GM19193 (cell line): Measurements from ENCODE around the gene SIRPG.

ENCODE experiments used
- POLR2A ChIP-seq: IDR thresholded peaks from 4 replicates; pipeline ENCODE4 v1.6.1; 2011; ENCODE audit not compliant: insufficient read depth, insufficient read length; ENCODE audit errors: extremely low read depth

SIRPG gene

GRCh38 chr20:1627200-1627550, 30.4 kb downstream of the SIRPG start:
- TF ChIP-seq POLR2A = no peak

DNA sequence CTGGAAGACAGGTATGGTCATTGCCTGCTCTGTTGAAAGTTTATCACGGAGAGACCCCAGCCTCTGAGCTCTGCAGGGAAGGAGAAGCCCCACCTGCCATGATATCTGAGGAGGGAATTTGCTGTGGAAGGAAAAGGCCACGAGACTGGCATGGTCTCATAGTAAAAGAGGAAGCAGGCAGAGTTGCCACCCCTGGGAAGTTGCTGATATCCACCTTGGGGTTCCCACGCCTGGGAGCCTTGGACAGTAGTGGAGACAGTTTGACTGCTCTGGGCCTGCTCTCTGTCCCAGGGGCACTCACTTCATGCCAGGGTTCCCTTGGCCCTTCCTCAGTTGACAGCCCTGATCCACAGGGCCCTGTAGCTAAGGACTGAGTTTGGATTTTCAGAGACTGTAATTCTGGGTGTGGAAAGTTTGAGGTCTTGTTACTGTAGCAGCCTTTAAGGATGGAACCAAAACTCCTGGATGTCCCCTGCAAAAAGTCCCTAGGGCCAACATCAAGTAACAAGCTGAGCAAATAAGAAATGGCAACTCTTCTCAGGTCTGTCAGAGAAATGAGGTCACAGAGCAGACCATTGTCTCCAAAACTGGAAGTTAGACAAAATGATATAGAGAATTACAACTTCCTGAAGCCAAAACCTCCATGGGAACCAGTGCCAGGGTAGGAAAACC, 30.9 kb downstream of the SIRPG start:
- TF ChIP-seq POLR2A = no peak

GRCh38 chr20:1625083-1625690, 32.4 kb downstream of the SIRPG start:
- no peak for TF ChIP-seq POLR2A

DNA sequence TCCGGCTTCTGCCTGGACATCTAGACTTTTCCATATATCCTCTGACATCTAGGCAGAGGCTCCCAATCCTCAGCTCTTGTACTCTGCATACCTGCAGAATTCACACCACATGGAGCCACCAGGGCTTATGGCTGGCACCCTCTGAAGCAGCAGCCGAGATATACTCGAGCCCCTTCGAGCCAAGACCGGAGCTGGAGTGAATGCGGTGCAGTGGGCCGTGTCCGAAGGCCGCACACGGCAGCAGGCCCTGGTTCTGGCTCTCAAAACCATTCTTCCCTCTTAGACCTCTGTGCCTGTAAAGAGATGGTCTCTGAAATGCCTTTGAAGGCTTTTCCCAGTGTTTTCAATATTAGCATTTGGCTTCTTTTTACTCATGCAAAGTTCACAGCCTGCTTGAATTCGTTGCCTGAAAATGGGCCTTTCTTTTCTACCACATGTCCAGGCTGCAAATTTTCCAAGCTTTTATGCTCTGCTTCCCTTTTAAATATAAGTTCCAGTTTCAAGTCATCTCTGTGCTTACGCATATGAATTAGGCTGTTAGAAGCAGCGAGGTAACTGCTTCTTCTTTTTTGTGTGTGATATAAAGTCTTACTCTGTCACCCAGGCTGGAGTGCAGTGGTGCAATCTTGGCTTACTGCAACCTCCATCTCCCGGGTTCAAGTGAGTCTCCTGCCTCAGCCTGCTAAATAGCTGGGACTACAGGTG, 33.9 kb downstream of the SIRPG start:
- TF ChIP-seq POLR2A = no peak

DNA sequence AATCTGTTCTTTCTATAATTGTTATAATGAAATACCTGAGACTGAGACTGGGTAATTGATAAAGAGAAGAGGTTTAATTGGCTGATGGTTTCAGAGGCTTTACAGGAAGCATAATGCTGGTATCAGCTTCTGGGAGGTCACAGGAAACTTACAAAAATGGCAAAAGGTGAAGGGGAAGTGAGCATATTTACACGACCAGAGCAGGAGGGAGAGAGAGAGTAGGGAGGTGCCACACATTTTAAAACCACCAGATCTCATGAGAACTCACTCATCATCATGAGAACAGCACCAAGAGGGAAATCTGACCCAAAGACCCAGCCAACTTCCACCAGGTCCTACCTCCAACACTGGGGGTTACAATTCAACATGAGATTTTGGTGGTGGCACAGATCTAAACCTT, 35.1 kb downstream of the SIRPG start:
- TF ChIP-seq POLR2A = no peak

DNA sequence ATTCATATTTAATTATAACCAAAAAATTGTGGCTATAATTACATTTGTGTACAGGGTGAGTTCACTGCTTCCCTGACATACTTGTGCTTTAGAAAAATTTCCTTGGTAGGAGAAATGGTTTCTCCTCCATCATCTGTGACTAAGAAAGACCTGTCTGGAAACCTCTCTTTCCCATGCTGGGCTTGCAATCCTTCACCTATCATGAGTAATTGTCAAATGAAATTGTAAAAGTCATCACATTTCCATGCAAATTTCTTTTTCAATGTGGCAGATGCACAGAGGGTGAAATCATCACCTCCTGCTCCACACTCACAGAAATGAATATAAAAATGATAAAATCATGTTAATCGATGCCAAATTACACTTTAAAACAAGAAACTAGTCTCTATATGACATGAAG, 36.3 kb downstream of the SIRPG start:
- TF ChIP-seq POLR2A = no peak

DNA sequence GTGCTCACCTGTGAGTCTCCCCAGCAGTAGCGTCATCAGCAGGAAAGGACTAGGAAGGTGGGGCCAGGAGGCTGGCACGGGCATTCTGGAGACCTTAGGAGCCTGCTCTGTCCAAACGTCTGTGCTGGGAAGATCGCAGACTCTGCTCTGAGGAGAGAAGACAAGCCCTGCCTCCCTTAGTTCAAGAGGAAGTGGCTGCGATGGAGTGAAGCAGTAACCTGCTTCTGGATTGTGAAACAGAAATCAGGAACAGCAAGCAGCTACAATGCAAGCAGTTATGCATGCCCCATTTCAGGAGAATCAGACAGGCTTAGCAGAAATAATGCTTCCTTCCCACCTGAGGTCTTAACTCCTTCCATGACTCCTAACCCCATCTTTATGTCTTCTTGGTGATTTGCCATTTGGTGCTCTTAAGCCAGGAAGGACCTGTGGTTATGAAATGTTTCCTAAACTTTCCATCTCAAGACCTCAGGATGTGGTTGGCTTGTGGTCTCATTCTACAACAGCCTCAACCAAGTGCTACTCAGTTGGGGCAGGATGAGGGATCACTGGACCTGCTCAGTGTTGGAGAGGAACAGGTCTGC, 37.6 kb downstream of the SIRPG start, which contains the start of gene SIRPB1:
Gene SIRPB1, minus strand, starts transcription at position 149 of the 584 bp plus-strand sequence. Its CDS starts 65 bp downstream, at position 84.
- TF ChIP-seq POLR2A = no peak

DNA sequence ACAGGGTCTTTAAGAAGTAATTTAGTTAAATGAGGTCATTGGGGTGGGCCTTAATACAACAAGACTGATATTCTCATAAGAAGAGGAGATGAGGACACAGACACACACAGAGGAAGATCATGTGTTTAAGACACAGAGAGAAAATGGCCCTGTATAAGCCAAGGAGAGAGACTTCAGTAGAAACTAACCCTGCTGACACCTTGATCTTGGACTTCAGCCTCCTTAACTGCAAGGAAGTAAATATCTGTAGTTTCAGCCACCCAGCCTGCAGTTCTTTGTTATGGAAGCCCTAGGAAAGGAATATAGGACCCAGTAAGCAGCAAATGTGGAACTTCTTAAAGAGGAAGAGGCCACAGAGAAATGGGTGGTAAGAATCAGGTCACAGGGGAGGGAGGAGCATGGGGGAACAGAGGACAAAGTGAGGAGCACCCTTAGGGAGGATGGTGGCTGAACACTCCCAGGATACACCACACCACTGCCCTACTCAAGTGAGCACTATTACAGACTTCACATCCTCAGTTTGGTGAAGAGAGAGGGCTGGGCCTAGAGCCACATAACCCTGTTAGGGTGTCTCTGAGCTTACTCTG, 38.5 kb downstream of the SIRPG start:
- no peak for TF ChIP-seq POLR2A

- TF ChIP-seq POLR2A = no peak
Observed at GRCh38 chr20:1618479-1618878, 39.1 kb downstream of the SIRPG start.

DNA sequence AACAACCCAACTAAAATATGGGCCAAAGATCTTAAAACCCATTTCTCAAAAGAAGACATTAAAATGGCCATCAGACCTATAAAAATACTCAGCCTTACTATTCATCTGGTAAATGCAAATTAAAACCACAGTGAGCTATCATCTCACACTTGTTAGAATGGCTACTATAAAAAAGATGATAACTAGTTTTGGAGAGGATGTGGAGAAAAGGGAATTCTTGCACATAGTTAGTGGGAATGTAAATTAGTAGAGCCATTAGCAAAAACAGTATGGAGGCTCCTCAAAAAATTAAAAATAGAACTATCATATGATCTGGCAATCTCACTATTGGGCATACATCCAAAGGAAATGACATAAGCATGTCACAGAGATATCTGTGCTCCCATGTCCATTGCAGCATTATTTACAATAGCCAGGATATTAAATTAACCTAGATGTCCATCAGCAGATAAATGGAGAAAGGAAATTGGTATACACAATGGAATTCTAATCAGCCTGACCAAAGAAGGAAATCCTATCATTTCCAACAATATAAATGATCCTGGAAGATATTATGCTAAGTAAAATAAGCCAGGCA, 40.6 kb downstream of the SIRPG start:
- TF ChIP-seq POLR2A = no peak

GRCh38 chr20:1600736-1601135, 56.8 kb downstream of the SIRPG start:
- no peak for TF ChIP-seq POLR2A

- TF ChIP-seq POLR2A = no peak
Observed at GRCh38 chr20:1595333-1595732, 62.2 kb downstream of the SIRPG start.

- no peak for TF ChIP-seq POLR2A
Observed at GRCh38 chr20:1588533-1589460, 68.8 kb downstream of the SIRPG start.
